ENCODE measurements around the gene METTL25.

The METTL25 gene

GRCh38 chr12:82461836-82462235 is 103.5 kb downstream of the METTL25 start:
- TF ChIP-seq CTCF (IDR thresholded peaks at IDR 0.05; ENCODE audit: low read length, missing control alignments) = no peak
- H3K4me3 ChIP-seq (replicated peaks; ENCODE audit: low read depth, low read length) = no peak overlapping the region
- DNase-seq (ENCODE audit: low read depth) = peak; percentile 11

- no peak for TF ChIP-seq CTCF (IDR thresholded peaks at IDR 0.05; ENCODE audit: low read length, missing control alignments)
- H3K4me3 ChIP-seq (replicated peaks; ENCODE audit: low read depth, low read length) = no peak overlapping the region
- no peak for DNase-seq (ENCODE audit: low read depth)
These were observed 110.2 kb downstream of the METTL25 start for GRCh38 chr12:82468563-82468962.

- no peak for TF ChIP-seq CTCF (IDR thresholded peaks at IDR 0.05; ENCODE audit: low read length, missing control alignments)
- H3K4me3 ChIP-seq (replicated peaks; ENCODE audit: low read depth, low read length) = no peak overlapping the region
- no peak for DNase-seq (ENCODE audit: low read depth)
These were observed 112.7 kb downstream of the METTL25 start for GRCh38 chr12:82470906-82471512.

GRCh38 chr12:82473111-82473754 is 114.9 kb downstream of the METTL25 start:
- no peak for DNase-seq (ENCODE audit: low read depth)
- no peak overlapping the region for H3K4me3 ChIP-seq (replicated peaks; ENCODE audit: low read depth, low read length)
- no peak for TF ChIP-seq CTCF (IDR thresholded peaks at IDR 0.05; ENCODE audit: low read length, missing control alignments)

- no peak overlapping the region for H3K4me3 ChIP-seq (replicated peaks; ENCODE audit: low read depth, low read length)
- no peak for DNase-seq (ENCODE audit: low read depth)
- no peak for TF ChIP-seq CTCF (IDR thresholded peaks at IDR 0.05; ENCODE audit: low read length, missing control alignments)
These were observed 116.0 kb downstream of the METTL25 start for GRCh38 chr12:82474181-82474797.

- H3K4me3 ChIP-seq (replicated peaks; ENCODE audit: low read depth, low read length) = no peak overlapping the region
- no peak for TF ChIP-seq CTCF (IDR thresholded peaks at IDR 0.05; ENCODE audit: low read length, missing control alignments)
- DNase-seq (ENCODE audit: low read depth) = peak; percentile 51
These were observed 116.5 kb downstream of the METTL25 start for GRCh38 chr12:82474798-82475184.
